Spleen (tissue), 11 donors: ENCODE results near the gene TUT7. TPM values are rescaled to one million over a fixed set of nuclear protein-coding genes. Genes with fewer than 3 reads are reported as not detected.

Experiments used
- DNase-seq: peaks from one replicate; pipeline ENCODE4 v3.0.0-alpha.2; 2020
- H3K27ac ChIP-seq, 8 donors: fragments of 200-600 bp; sonication (generic) in 7 of 8; 1 replicate in 4 of 8; 2 replicates in 4 of 8; pipeline versions ENCODE4 v1.5.0 to v1.8.0; 2016 to 2021; ENCODE audit warnings: inconsistent platforms in 4 of 8, mild to moderate bottlenecking in 4 of 8, moderate library complexity in 1 of 8
- H3K27me3 ChIP-seq, 7 donors: fragments of 200-600 bp; sonication (generic) in 6 of 7; replicated peaks in 1 of 7; 1 replicate in 4 of 7; 2 replicates in 3 of 7; pipeline versions ENCODE4 v1.5.0 to v1.8.0; 2016 to 2021; ENCODE audit warnings: inconsistent platforms in 3 of 7, mild to moderate bottlenecking in 1 of 7
- H3K36me3 ChIP-seq, 6 donors: fragments of 200-600 bp; sonication (generic) in 5 of 6; 1 replicate in 4 of 6; 2 replicates in 2 of 6; pipeline versions ENCODE4 v1.5.0 to v1.8.0; 2016 to 2021; ENCODE audit warnings: inconsistent platforms in 2 of 6
- H3K4me1 ChIP-seq, 6 donors: fragments of 200-600 bp; sonication (generic) in 5 of 6; 1 replicate in 3 of 6; 2 replicates in 3 of 6; pipeline versions ENCODE4 v1.5.0 to v1.8.0; 2016 to 2021; ENCODE audit warnings: inconsistent platforms in 3 of 6
- H3K4me3 ChIP-seq, 8 donors: fragments of 200-600 bp; sonication (generic) in 7 of 8; 1 replicate in 4 of 8; 2 replicates in 4 of 8; pipeline versions ENCODE4 v1.5.0 to v1.8.0; 2016 to 2021; ENCODE audit warnings: inconsistent platforms in 4 of 8, mild to moderate bottlenecking in 4 of 8, moderate library complexity in 2 of 8
- H3K9me3 ChIP-seq, 8 donors: fragments of 200-600 bp; sonication (generic) in 7 of 8; 1 replicate in 4 of 8; 2 replicates in 4 of 8; pipeline versions ENCODE4 v1.5.0 to v1.8.0; 2016 to 2021; ENCODE audit warnings: inconsistent platforms in 4 of 8
- POLR2A ChIP-seq, 3 donors: fragments of 450-650 bp; IDR thresholded peaks; one replicate each; pipeline ENCODE4 v1.5.1; 2017; ENCODE audit warnings: antibody characterized with exemption in 3 of 3, mild to moderate bottlenecking in 1 of 3
- POLR2AphosphoS5 ChIP-seq, 3 donors: sonication (generic); formaldehyde crosslinking; IDR thresholded peaks; one replicate each; pipeline ENCODE4 v1.5.1; 2017; ENCODE audit warnings: antibody characterized with exemption in 3 of 3
- WGBS, 5 donors: extraction: QIAGEN DNeasy Blood & Tissue Kit in 3 of 5; methylation state at CpG; one replicate each; pipeline versions ENCODE4 v1.1.5 to v1.1.7; 2013 to 2018; 5-methylcytosine and 5-hydroxymethylcytosine counted together
- intact Hi-C: fragments of 100-400 bp; cut with DNase I; formaldehyde crosslinking; loops from one replicate; pipeline ENCODE4 v1.15.0; 2023; ENCODE audit warnings: low total_unique reads
- polyA plus RNA-seq, 3 donors: library from polyadenylated mRNA; stranded (reverse); fragments of 200-250 nt; gene quantifications; one replicate each; pipeline ENCODE4 v1.2.1, GENCODE V29; 2013
- total RNA-seq, 7 donors: library from RNA; depleted of rRNA in 3 of 7; stranded (reverse); fragments of >200 nt in 3 of 7; fragmentation: NEBNext Ultra II Directional in 4 of 7; extraction: Animal tissue kit (Norgen Biotek cat#: 25700) in 4 of 7; gene quantifications; one replicate each; pipeline versions ENCODE4 v1.1.0 to v1.2.1, GENCODE V29; 2016 to 2021
- TF ChIP-seq, protein P1 (sequence below), 11 experiments: fragments of 200-600 bp in 7 of 11; fragments of 450-650 bp in 4 of 11; sonication (generic) in 4 of 11; IDR thresholded peaks in 8 of 11; conservative IDR thresholded peaks in 3 of 11; 1 replicate in 7 of 11; 2 replicates in 4 of 11; pipeline versions ENCODE4 v1.4.0 to v1.8.0; 2016 to 2021; ENCODE audit warnings: antibody characterized with exemption in 11 of 11, inconsistent platforms in 4 of 11, mild to moderate bottlenecking in 1 of 11
- donor health status: healthy with polysubstance abuse.
- donor health status: DM: no; HTN: no; CAD: no; lungs with moderate emphysema.
- donor health status: DM: no; HTN: no; CAD: no.
- donor health status: Bipolar disorder and iron deficiency.
- donor health status: healthy.
- donor health status: DM: no; HTN: no; CAD: no.
- donor health status: DM: yes; HTN: yes; CAD: no.

Gene TUT7
- total and polyA plus RNA-seq, 10 donors: 17.9 to 119 (median 58.8) TPM

DNA sequence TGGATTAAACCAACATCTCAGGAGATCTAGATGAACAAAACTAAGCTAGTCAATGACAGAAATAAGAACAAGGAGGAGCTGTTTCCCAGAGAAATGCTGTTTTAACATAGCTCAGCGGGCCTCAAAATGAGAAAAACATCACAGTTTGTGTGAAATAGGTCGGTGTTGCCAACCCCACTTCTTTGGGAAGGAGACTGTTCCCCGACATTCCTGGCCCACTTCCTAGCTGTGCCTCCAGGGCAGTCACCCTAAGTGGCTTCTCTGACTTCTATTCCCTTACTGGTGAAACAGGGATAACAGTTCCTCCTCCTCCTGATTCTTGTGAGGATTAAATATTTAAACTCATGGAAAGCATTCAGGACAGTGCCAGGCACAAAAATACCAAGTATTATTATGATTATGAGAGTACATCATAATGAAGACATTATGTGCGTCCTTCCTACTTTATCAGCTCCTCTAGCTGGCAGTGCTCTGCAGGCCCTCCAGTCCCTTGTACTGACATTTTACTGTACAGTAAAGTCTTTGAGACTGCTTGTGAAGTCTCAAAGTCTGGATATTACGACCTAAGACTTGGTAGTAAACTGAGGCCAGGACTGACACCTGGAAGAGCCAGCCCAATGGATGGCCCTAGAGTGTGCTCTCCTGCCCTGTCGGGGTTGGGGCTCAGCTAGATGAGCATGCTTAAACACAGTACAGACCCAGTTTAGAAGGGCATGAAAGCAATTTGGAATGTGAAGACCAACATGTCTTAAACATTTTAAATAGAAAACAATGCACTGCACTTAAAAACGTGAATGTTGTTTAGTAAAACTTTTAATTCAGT lies 79.2 kb downstream of the TUT7 start:
- 83 to 96% (median 90%) methylated on average over 7 of the region's 7 CpGs for WGBS, 5 donors
- H3K9me3 ChIP-seq: no peaks in the 10 kb centered on the region
- H3K4me1 ChIP-seq: peaks cover 3 to 56% (median 20%) of the 10 kb centered on the region in 6 donors
- peaks cover 3 to 46% (median 25%) of the 10 kb centered on the region in 6 donors for H3K36me3 ChIP-seq
- H3K27me3 ChIP-seq: no peaks in the 10 kb centered on the region
- no peak overlapping the region for H3K27ac ChIP-seq
- no peak for DNase-seq
- no peak overlapping the region for H3K4me3 ChIP-seq
- no peak for TF ChIP-seq POLR2A (IDR thresholded peaks at IDR 0.05)
- intact Hi-C loops: no loop called here

DNA sequence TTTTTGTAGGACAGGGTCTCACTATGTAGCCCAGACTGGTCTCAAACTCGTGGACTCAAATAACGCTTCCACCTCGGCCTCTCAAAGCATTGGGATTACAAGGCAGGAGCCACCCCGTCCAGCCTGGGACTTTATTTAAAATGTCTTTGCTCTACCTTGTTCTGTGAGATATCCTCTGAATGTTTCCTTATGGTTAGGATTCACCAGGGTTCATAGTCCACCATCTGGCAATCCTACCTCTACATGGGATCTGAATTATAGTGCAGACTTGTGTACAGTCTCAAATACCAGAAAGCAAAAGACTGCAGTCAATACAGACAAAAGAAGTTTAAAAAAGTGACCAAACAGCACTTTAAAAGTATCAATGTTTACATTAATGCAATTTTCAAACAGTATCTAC lies 82.0 kb downstream of the TUT7 start:
- WGBS, 5 donors: 90 to 98% (median 96%) methylated on average over 4 of the region's 4 CpGs
- intact Hi-C loops: no loop called here
- no peak for DNase-seq
- TF ChIP-seq, protein P1, sequence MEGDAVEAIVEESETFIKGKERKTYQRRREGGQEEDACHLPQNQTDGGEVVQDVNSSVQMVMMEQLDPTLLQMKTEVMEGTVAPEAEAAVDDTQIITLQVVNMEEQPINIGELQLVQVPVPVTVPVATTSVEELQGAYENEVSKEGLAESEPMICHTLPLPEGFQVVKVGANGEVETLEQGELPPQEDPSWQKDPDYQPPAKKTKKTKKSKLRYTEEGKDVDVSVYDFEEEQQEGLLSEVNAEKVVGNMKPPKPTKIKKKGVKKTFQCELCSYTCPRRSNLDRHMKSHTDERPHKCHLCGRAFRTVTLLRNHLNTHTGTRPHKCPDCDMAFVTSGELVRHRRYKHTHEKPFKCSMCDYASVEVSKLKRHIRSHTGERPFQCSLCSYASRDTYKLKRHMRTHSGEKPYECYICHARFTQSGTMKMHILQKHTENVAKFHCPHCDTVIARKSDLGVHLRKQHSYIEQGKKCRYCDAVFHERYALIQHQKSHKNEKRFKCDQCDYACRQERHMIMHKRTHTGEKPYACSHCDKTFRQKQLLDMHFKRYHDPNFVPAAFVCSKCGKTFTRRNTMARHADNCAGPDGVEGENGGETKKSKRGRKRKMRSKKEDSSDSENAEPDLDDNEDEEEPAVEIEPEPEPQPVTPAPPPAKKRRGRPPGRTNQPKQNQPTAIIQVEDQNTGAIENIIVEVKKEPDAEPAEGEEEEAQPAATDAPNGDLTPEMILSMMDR (IDR thresholded peaks at IDR 0.05 in 8 of 11, conservative IDR thresholded peaks at IDR 0.05 in 3 of 11): no peak
- TF ChIP-seq POLR2A (IDR thresholded peaks at IDR 0.05): no peak
- TF ChIP-seq POLR2AphosphoS5 (IDR thresholded peaks at IDR 0.05): no peak
- Histone ChIP-seq H3K4me3 (no peak overlapping the region), H3K4me1 (peaks cover 0 to 28% (median 7%) of the 10 kb centered on the region in 6 donors), H3K36me3 (peaks cover 3 to 52% (median 31%) of the 10 kb centered on the region in 6 donors), H3K9me3 (no peaks in the 10 kb centered on the region), H3K27ac (no peak overlapping the region), H3K27me3 (no peaks in the 10 kb centered on the region)

DNA sequence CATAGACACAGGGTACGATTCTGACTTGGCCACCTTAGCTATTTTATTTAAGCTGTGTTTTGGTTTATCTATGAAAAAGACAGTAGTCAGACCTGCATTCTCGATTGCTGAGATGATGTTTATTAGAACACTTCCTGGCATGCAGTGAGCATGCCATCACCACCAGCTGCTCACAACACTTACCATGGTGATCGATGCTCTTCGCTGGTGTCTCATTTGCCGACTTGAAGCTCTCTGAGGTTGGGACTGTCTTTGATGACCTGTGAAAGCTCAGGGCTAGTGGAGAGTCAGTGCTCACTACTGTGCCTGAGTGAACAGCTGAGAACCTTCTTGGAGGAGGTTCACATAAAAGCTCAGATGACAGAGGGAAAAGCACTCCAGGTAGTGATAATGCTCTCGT lies 90.3 kb downstream of the TUT7 start:
- intact Hi-C loops: no loop called here
- Histone ChIP-seq H3K4me3 (no peak overlapping the region), H3K9me3 (no peaks in the 10 kb centered on the region), H3K27ac (no peak overlapping the region), H3K27me3 (no peaks in the 10 kb centered on the region), H3K4me1 (no peaks in the 10 kb centered on the region), H3K36me3 (peaks cover 0 to 83% (median 34%) of the 10 kb centered on the region in 6 donors)
- no peak for DNase-seq
- TF ChIP-seq POLR2A (IDR thresholded peaks at IDR 0.05) (no peak), POLR2AphosphoS5 (IDR thresholded peaks at IDR 0.05) (no peak)
- TF ChIP-seq, protein P1 (IDR thresholded peaks at IDR 0.05 in 8 of 11, conservative IDR thresholded peaks at IDR 0.05 in 3 of 11): no peak
- 90 to 97% (median 95%) methylated on average over 6 of the region's 6 CpGs for WGBS, 5 donors

DNA sequence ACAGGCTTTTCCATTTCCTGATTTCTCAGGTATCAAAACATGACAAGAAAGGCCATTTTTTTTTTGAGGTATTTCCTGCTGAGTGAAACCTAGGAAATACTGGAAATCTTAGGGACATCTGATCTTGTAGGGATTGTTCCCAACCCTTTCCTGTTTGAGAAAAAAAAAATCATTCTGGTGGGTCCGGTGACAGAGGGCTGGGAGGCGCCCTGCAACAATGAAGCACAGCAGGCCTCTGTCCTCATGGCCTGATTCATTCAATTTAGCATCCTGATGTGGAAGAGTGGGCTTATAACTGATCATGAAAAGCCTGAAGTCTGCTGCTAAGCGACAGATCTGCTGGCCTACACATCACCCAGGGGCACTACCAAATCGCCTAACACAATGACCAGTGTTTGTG lies 91.7 kb downstream of the TUT7 start:
- Histone ChIP-seq H3K9me3 (no peaks in the 10 kb centered on the region), H3K4me3 (no peak overlapping the region), H3K27me3 (no peaks in the 10 kb centered on the region), H3K4me1 (no peaks in the 10 kb centered on the region), H3K27ac (no peak overlapping the region), H3K36me3 (peaks cover 0 to 71% (median 29%) of the 10 kb centered on the region in 6 donors)
- DNase-seq: no peak
- intact Hi-C loops: no loop called here
- TF ChIP-seq POLR2A (IDR thresholded peaks at IDR 0.05) (no peak), POLR2AphosphoS5 (IDR thresholded peaks at IDR 0.05) (no peak)
- TF ChIP-seq, protein P1 (IDR thresholded peaks at IDR 0.05 in 8 of 11, conservative IDR thresholded peaks at IDR 0.05 in 3 of 11): no peak
- WGBS, 5 donors: 67 to 89% (median 83%) methylated on average over 4 of the region's 4 CpGs
